ENCODE results near the gene BBS2. TPM values are rescaled to one million over a fixed set of nuclear protein-coding genes. Genes with fewer than 3 reads are reported as not detected.
A peak's percentile ranks its signal among the peaks of the same experiment; 100 is the strongest.

Gene BBS2
- total RNA-seq, 1 donor = 62.2 TPM

DNA sequence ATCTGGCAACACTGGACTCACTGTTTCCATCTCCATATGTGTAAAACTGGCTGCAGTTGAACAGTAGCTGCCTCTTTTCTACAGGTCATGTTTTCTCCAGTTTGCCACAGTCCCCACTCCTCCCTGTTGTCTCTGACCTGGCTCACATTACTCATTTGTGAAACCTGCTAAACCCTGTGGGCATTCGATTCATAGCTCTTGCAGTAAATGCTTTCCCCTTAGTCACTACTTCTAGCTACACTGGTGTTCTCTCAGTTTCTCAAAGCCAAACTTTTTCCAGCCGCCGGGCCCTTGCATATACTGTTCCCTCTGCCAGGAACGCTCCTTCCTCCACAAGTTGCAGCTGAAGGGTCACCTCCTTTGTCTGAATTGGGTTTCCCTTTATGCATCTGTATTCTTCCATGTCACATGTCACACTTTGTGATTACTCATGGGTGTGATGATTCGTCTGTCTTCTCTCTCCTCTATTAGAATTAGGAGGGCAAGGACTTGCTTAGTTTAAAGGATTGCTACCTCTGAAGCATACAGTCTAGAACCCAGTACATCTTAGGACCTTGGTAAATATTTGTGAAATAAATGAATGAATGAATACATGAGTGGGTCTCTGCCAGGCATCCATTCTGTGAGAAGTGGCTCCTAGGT is 30.0 kb upstream of the BBS2 start:
- no peak for DNase-seq (ENCODE audit: insufficient read length, low spot score, missing footprints)
- no peaks in the 10 kb centered on the region for H3K36me3 ChIP-seq (ENCODE audit: insufficient read depth, low read length)
- no peaks in the 10 kb centered on the region for H3K4me1 ChIP-seq (ENCODE audit: insufficient read depth, low read length)
- H3K4me3 ChIP-seq (ENCODE audit: insufficient read depth, low read length) = no peak overlapping the region
- no peak overlapping the region for H3K4me2 ChIP-seq (ENCODE audit: insufficient read depth, low read length)
- H2AFZ ChIP-seq (ENCODE audit: low read length) = no peak overlapping the region
- peaks cover 2% of the 10 kb centered on the region for H3K27me3 ChIP-seq (ENCODE audit: insufficient read depth, low read length)
- TF ChIP-seq, protein P1, sequence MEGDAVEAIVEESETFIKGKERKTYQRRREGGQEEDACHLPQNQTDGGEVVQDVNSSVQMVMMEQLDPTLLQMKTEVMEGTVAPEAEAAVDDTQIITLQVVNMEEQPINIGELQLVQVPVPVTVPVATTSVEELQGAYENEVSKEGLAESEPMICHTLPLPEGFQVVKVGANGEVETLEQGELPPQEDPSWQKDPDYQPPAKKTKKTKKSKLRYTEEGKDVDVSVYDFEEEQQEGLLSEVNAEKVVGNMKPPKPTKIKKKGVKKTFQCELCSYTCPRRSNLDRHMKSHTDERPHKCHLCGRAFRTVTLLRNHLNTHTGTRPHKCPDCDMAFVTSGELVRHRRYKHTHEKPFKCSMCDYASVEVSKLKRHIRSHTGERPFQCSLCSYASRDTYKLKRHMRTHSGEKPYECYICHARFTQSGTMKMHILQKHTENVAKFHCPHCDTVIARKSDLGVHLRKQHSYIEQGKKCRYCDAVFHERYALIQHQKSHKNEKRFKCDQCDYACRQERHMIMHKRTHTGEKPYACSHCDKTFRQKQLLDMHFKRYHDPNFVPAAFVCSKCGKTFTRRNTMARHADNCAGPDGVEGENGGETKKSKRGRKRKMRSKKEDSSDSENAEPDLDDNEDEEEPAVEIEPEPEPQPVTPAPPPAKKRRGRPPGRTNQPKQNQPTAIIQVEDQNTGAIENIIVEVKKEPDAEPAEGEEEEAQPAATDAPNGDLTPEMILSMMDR (IDR thresholded peaks at IDR 0.05; ENCODE audit: extremely low read depth, low read depth, low read length) = no peak
- H3K27ac ChIP-seq (ENCODE audit: low read depth, low read length) = no peak overlapping the region
- H3K79me2 ChIP-seq (ENCODE audit: insufficient read depth, low read length) = no peaks in the 10 kb centered on the region
- H4K20me1 ChIP-seq (ENCODE audit: insufficient read depth, low read length) = no peaks in the 10 kb centered on the region
- no peaks in the 10 kb centered on the region for H3K9me3 ChIP-seq (ENCODE audit: low read depth, low read length)

GRCh38 chr16:56549161-56549560 is 29.3 kb upstream of the BBS2 start:
- Histone ChIP-seq H3K36me3 (ENCODE audit: insufficient read depth, low read length) (no peaks in the 10 kb centered on the region), H3K4me1 (ENCODE audit: insufficient read depth, low read length) (no peaks in the 10 kb centered on the region), H4K20me1 (ENCODE audit: insufficient read depth, low read length) (no peaks in the 10 kb centered on the region), H3K4me3 (ENCODE audit: insufficient read depth, low read length) (no peak overlapping the region), H3K9me3 (ENCODE audit: low read depth, low read length) (no peaks in the 10 kb centered on the region), H2AFZ (ENCODE audit: low read length) (no peak overlapping the region), H3K27me3 (ENCODE audit: insufficient read depth, low read length) (no peaks in the 10 kb centered on the region), H3K27ac (ENCODE audit: low read depth, low read length) (no peak overlapping the region), H3K79me2 (ENCODE audit: insufficient read depth, low read length) (no peaks in the 10 kb centered on the region), H3K4me2 (ENCODE audit: insufficient read depth, low read length) (no peak overlapping the region)
- no peak for DNase-seq (ENCODE audit: insufficient read length, low spot score, missing footprints)
- TF ChIP-seq, protein P1 (IDR thresholded peaks at IDR 0.05; ENCODE audit: extremely low read depth, low read depth, low read length) = no peak

- H3K4me2 ChIP-seq (ENCODE audit: insufficient read depth, low read length) = no peak overlapping the region
- H2AFZ ChIP-seq (ENCODE audit: low read length) = no peak overlapping the region
- no peaks in the 10 kb centered on the region for H3K36me3 ChIP-seq (ENCODE audit: insufficient read depth, low read length)
- no peaks in the 10 kb centered on the region for H3K9me3 ChIP-seq (ENCODE audit: low read depth, low read length)
- no peaks in the 10 kb centered on the region for H3K79me2 ChIP-seq (ENCODE audit: insufficient read depth, low read length)
- H3K27me3 ChIP-seq (ENCODE audit: insufficient read depth, low read length) = no peaks in the 10 kb centered on the region
- no peaks in the 10 kb centered on the region for H4K20me1 ChIP-seq (ENCODE audit: insufficient read depth, low read length)
- no peak for DNase-seq (ENCODE audit: insufficient read length, low spot score, missing footprints)
- no peak overlapping the region for H3K4me3 ChIP-seq (ENCODE audit: insufficient read depth, low read length)
- TF ChIP-seq, protein P1 (IDR thresholded peaks at IDR 0.05; ENCODE audit: extremely low read depth, low read depth, low read length) = no peak
- no peaks in the 10 kb centered on the region for H3K4me1 ChIP-seq (ENCODE audit: insufficient read depth, low read length)
- H3K27ac ChIP-seq (ENCODE audit: low read depth, low read length) = no peak overlapping the region
These were observed 28.2 kb upstream of the BBS2 start for GRCh38 chr16:56547949-56548567.

DNA sequence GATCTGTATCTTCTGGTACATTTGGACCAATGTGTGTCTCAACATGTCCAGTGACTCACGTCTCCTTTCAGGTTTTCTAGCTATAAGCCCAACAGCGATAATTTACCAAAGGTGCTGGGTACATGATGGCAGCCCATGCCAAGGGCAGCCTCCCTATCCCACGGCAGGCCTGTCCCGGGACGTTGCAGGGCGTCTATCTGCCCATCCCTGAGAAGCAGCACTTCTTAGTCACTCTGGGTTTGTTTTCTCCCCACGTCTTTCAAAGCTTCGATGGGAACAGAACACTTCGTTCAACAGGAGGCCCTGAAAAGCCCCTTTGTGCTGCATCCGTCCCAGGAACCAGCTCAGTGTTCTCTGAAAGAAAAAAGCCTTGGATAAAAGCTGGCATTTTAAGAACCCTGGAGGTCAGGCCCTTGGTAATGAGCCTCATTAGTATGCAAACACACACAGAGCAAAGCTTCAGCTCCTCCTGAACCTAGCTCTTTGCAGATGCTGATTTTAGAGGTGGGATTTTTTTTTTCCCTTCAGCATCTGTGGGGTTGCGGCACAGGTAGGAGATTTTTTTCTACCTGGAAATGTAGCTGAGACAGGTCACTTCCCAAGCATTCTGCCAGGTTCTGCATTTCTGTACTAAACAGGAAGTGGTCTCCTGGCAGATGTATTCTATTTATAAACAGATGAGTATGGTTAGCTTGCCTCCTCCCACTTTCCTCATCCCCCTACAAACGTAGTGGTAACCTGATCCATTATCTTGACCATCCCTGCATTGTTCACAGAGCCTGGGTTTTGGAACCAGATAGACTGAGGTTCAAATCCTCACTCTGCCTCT is 27.5 kb upstream of the BBS2 start:
- Histone ChIP-seq H3K4me3 (ENCODE audit: insufficient read depth, low read length) (no peak overlapping the region), H3K27me3 (ENCODE audit: insufficient read depth, low read length) (peaks cover 2% of the 10 kb centered on the region), H3K4me2 (ENCODE audit: insufficient read depth, low read length) (no peak overlapping the region), H3K9me3 (ENCODE audit: low read depth, low read length) (no peaks in the 10 kb centered on the region), H4K20me1 (ENCODE audit: insufficient read depth, low read length) (no peaks in the 10 kb centered on the region), H3K36me3 (ENCODE audit: insufficient read depth, low read length) (no peaks in the 10 kb centered on the region), H3K4me1 (ENCODE audit: insufficient read depth, low read length) (no peaks in the 10 kb centered on the region), H2AFZ (ENCODE audit: low read length) (peak overlapping the region; percentile 60), H3K79me2 (ENCODE audit: insufficient read depth, low read length) (no peaks in the 10 kb centered on the region), H3K27ac (ENCODE audit: low read depth, low read length) (no peak overlapping the region)
- TF ChIP-seq, protein P1 (IDR thresholded peaks at IDR 0.05; ENCODE audit: extremely low read depth, low read depth, low read length) = no peak
- no peak for DNase-seq (ENCODE audit: insufficient read length, low spot score, missing footprints)
